Measurements from ENCODE around the gene DZIP3.

DZIP3 gene, protein sequence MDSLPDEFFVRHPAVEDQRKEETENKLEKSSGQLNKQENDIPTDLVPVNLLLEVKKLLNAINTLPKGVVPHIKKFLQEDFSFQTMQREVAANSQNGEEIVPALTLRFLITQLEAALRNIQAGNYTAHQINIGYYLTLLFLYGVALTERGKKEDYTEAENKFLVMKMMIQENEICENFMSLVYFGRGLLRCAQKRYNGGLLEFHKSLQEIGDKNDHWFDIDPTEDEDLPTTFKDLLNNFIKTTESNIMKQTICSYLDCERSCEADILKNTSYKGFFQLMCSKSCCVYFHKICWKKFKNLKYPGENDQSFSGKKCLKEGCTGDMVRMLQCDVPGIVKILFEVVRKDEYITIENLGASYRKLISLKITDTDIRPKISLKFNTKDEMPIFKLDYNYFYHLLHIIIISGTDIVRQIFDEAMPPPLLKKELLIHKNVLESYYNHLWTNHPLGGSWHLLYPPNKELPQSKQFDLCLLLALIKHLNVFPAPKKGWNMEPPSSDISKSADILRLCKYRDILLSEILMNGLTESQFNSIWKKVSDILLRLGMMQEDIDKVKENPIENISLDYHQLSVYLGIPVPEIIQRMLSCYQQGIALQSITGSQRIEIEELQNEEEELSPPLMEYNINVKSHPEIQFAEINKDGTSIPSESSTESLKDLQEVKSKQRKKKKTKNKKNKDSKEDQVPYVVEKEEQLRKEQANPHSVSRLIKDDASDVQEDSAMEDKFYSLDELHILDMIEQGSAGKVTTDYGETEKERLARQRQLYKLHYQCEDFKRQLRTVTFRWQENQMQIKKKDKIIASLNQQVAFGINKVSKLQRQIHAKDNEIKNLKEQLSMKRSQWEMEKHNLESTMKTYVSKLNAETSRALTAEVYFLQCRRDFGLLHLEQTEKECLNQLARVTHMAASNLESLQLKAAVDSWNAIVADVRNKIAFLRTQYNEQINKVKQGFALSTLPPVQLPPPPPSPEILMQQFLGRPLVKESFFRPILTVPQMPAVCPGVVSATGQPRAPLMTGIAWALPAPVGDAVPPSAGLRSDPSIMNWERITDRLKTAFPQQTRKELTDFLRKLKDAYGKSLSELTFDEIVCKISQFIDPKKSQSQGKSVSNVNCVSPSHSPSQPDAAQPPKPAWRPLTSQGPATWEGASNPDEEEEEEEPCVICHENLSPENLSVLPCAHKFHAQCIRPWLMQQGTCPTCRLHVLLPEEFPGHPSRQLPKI

DNA sequence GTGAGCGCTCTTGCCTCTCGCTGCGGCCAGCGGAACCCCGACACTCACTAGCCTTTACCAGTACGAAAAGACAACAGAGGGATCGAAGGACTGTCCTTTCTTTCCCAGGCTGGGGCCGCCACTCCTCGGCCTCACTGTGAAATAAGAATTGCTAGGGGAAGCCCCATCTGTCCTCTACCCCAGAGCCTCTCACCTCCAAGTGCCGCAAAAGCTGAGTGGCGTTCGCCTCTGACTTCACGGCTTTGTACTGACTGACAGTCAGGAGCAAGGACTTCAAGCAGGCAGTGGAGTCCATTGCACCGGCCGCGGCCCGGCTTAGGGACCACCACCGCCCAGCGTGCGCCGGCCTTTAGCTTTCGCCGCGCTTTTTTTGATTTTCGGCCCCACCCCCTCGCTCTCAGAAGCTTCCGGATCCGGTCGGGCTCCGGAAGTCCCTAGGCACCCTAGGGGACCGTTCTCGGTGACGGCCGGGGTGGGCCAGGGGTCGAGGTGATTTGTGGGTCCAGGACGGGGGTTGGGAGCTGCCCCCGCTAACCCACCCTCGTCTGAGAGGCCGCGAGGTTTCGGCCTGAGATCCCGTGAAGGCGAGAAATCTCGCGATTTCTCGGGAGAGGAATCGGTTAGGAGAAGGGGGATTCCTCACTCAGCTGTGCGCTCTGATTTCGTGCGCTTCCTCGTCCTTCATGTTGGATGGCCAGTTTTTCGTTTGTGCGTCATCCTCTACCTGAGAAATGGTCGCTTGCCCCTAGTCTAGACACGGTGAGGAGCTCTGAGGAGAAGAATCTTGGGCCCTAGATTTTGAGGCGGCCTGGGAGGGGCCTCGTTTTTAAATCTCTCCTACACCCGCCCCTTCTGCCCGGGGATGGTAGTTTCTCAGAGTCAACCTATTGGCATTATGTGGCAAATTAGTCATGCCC is at the start of gene DZIP3, which contains the start of gene CIP2A:
TSS of gene DZIP3 (plus strand) at position 642 of the 917 bp plus-strand sequence. CDS start 15,685 bp downstream, outside the sequence.
TSS of gene CIP2A (minus strand) at position 358 of the 917 bp plus-strand sequence. CDS start at position 295, 63 bp downstream.
- peak; percentile 91 for DNase-seq (ENCODE audit: low read depth)
- H3K4me3 ChIP-seq (ENCODE audit: control insufficient read depth, low read depth, low read length) = peak within 1 kb of the TSS; percentile 98
- TF ChIP-seq, protein P1, sequence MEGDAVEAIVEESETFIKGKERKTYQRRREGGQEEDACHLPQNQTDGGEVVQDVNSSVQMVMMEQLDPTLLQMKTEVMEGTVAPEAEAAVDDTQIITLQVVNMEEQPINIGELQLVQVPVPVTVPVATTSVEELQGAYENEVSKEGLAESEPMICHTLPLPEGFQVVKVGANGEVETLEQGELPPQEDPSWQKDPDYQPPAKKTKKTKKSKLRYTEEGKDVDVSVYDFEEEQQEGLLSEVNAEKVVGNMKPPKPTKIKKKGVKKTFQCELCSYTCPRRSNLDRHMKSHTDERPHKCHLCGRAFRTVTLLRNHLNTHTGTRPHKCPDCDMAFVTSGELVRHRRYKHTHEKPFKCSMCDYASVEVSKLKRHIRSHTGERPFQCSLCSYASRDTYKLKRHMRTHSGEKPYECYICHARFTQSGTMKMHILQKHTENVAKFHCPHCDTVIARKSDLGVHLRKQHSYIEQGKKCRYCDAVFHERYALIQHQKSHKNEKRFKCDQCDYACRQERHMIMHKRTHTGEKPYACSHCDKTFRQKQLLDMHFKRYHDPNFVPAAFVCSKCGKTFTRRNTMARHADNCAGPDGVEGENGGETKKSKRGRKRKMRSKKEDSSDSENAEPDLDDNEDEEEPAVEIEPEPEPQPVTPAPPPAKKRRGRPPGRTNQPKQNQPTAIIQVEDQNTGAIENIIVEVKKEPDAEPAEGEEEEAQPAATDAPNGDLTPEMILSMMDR (conservative IDR thresholded peaks at IDR 0.05; ENCODE audit: control insufficient read depth, insufficient read depth, low read depth, low read length) = peak; percentile 0

DNA sequence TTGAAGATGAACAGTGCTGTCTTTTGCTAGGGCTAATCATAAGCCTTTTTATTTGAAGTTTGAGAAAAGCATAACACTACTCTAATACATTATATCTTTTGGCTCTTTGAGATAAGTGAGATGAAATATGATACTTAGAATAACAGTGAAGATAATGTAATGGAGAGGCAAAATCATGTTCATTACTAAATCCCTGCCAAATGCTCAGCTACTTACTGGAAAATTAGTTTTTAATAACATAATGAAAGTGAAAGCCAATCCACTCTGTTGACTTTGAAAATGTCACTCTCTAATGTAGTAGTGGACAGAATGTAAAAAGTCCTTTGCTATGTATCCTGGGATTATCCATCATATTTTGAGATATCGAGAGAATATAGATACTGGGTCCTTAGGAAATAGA is 43.3 kb upstream of the DZIP3 start:
- DNase-seq (ENCODE audit: low read depth) = no peak
- no peak overlapping the region for H3K4me3 ChIP-seq (ENCODE audit: control insufficient read depth, low read depth, low read length)
- TF ChIP-seq, protein P1 (conservative IDR thresholded peaks at IDR 0.05; ENCODE audit: control insufficient read depth, insufficient read depth, low read depth, low read length) = no peak

DNA sequence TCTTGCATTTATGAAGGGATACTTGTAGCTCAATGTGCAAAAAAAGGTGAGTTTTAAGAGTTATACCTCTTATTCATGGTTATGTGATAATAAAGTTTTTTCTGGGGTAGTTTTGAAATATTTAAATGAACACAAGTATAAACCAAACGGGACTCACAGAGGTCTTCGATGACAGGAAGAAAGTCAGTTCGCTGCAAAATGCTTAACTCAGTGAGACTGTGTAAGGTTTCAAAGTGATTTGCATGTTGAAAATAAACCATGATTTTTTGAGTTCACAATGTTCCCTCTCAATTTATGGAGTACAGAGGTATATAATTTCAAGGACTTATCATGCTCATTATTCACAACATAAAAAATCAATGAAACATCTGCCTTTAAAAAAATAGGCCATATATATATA is 42.8 kb upstream of the DZIP3 start:
- no peak for DNase-seq (ENCODE audit: low read depth)
- no peak overlapping the region for H3K4me3 ChIP-seq (ENCODE audit: control insufficient read depth, low read depth, low read length)
- TF ChIP-seq, protein P1 (conservative IDR thresholded peaks at IDR 0.05; ENCODE audit: control insufficient read depth, insufficient read depth, low read depth, low read length) = no peak

DNA sequence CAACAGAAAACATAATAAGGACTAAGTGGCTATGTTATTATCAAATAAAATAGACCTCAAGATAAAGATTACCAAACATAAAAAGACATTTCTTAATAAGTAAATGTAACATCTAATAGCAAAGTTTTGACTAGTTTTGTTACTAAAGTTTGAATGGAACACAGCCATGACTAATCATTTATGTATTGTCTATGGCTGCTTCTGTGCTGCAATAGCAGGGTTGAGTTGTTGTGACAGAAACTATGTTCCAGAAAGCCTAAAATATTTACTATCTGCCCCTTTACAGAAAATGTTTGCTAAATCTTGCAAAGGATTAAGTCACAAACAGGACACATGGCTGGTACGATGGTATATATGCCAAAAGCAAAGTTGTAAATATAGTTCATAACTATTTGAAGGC is 41.2 kb upstream of the DZIP3 start:
- H3K4me3 ChIP-seq (ENCODE audit: control insufficient read depth, low read depth, low read length) = no peak overlapping the region
- TF ChIP-seq, protein P1 (conservative IDR thresholded peaks at IDR 0.05; ENCODE audit: control insufficient read depth, insufficient read depth, low read depth, low read length) = no peak
- DNase-seq (ENCODE audit: low read depth) = peak; percentile 35

GRCh38 chr3:108548886-108549285 is 40.6 kb upstream of the DZIP3 start:
- DNase-seq (ENCODE audit: low read depth) = no peak
- TF ChIP-seq, protein P1 (conservative IDR thresholded peaks at IDR 0.05; ENCODE audit: control insufficient read depth, insufficient read depth, low read depth, low read length) = no peak

More at GRCh38 chr3:108548886-108549285, 40.6 kb upstream of the DZIP3 start:
- no peak overlapping the region for H3K4me3 ChIP-seq (ENCODE audit: control insufficient read depth, low read depth, low read length)

Data from fibroblast of mammary gland (primary cell).